Hepatic stellate cell (primary cell): ENCODE results near the gene PPP6R3.
A peak's percentile ranks its signal among the peaks of the same experiment; 100 is the strongest.

Experiments used
- DNase-seq: peaks from one replicate; pipeline ENCODE4 v3.0.0; 2011; ENCODE audit warnings: low spot score

PPP6R3 gene

GRCh38 chr11:68652683-68653156, 192.2 kb downstream of the PPP6R3 start:
- DNase-seq: no peak

- no peak for DNase-seq
Measured at GRCh38 chr11:68653486-68654430, 193.2 kb downstream of the PPP6R3 start.

GRCh38 chr11:68654978-68655377, 194.4 kb downstream of the PPP6R3 start:
- DNase-seq: no peak

GRCh38 chr11:68655406-68655805, 194.9 kb downstream of the PPP6R3 start:
- no peak for DNase-seq

GRCh38 chr11:68655806-68656205, 195.3 kb downstream of the PPP6R3 start:
- no peak for DNase-seq

GRCh38 chr11:68657021-68657780, 196.6 kb downstream of the PPP6R3 start:
- DNase-seq: no peak

- DNase-seq: no peak
Measured at GRCh38 chr11:68658097-68658496, 197.5 kb downstream of the PPP6R3 start.

GRCh38 chr11:68658661-68659060, 198.1 kb downstream of the PPP6R3 start:
- no peak for DNase-seq

- peak; percentile 95 for DNase-seq
Measured at GRCh38 chr11:68659158-68659921, 198.8 kb downstream of the PPP6R3 start.

GRCh38 chr11:68660066-68660810, 199.7 kb downstream of the PPP6R3 start:
- DNase-seq: no peak

- no peak for DNase-seq
Measured at GRCh38 chr11:68661014-68661413, 200.5 kb downstream of the PPP6R3 start.

- no peak for DNase-seq
Measured at GRCh38 chr11:68661697-68662603, 201.4 kb downstream of the PPP6R3 start.

- DNase-seq: no peak
Measured at GRCh38 chr11:68663482-68664010, 203.0 kb downstream of the PPP6R3 start.

GRCh38 chr11:68664141-68664540, 203.6 kb downstream of the PPP6R3 start:
- DNase-seq: no peak

- DNase-seq: no peak
Measured at GRCh38 chr11:68664906-68665305, 204.4 kb downstream of the PPP6R3 start.
